Mammary epithelial cell (primary cell): ENCODE measurements around the gene LPP.

Experiments
- EZH2 ChIP-seq: IDR thresholded peaks from 2 replicates; pipeline ENCODE4 v1.6.1; 2012; ENCODE audit warnings: low read length, inconsistent platforms, borderline replicate concordance
- TF ChIP-seq, protein P1 (sequence below), 2 donors: IDR thresholded peaks in 1 of 2; conservative IDR thresholded peaks in 1 of 2; 2 replicates each; pipeline ENCODE4 v1.5.1; 2011 to 2012; ENCODE audit warnings: inconsistent platforms in 2 of 2, low read length in 2 of 2, mild to moderate bottlenecking in 2 of 2, control low read depth in 1 of 2, low read depth in 1 of 2; ENCODE audit not compliant: insufficient read depth in 1 of 2; ENCODE audit errors: extremely low read depth in 1 of 2

DNA sequence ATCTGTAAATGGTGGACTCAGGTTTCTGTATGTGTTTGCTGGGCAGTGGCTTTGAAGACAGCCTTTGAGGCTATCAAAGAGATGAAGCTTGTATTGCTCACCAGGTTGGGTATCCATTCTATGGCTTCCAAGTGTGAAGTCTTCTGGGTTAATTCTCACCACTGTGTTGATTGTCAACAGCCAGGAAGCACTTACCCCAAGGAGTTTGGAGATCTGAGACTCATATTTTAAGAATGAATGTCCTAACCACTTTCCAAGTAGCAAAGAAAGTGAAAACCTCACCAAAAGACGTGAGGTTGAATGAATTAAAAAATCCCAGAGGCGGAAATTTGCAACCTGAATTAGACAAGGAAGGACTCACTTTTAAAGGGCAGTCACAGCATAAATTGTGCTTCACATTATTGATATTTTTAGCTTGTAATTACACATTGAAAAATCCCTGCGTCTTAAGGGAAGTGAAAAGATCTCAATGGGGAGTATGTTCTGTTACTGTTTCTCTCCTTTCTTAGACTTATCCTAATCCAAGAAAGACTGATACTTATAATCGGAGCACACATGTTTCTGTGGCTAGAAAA, 713.8 kb downstream of the LPP start:
- TF ChIP-seq, protein P1, sequence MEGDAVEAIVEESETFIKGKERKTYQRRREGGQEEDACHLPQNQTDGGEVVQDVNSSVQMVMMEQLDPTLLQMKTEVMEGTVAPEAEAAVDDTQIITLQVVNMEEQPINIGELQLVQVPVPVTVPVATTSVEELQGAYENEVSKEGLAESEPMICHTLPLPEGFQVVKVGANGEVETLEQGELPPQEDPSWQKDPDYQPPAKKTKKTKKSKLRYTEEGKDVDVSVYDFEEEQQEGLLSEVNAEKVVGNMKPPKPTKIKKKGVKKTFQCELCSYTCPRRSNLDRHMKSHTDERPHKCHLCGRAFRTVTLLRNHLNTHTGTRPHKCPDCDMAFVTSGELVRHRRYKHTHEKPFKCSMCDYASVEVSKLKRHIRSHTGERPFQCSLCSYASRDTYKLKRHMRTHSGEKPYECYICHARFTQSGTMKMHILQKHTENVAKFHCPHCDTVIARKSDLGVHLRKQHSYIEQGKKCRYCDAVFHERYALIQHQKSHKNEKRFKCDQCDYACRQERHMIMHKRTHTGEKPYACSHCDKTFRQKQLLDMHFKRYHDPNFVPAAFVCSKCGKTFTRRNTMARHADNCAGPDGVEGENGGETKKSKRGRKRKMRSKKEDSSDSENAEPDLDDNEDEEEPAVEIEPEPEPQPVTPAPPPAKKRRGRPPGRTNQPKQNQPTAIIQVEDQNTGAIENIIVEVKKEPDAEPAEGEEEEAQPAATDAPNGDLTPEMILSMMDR (conservative IDR thresholded peaks at IDR 0.05 in 1 of 2, IDR thresholded peaks at IDR 0.05 in 1 of 2; ENCODE audit: extremely low read depth in 1 of 2, insufficient read depth in 1 of 2, low read depth in 1 of 2, low read length in 2 of 2): no peak
- TF ChIP-seq EZH2: no peak
